ENCODE results near the gene MTG1.

MTG1 gene

DNA sequence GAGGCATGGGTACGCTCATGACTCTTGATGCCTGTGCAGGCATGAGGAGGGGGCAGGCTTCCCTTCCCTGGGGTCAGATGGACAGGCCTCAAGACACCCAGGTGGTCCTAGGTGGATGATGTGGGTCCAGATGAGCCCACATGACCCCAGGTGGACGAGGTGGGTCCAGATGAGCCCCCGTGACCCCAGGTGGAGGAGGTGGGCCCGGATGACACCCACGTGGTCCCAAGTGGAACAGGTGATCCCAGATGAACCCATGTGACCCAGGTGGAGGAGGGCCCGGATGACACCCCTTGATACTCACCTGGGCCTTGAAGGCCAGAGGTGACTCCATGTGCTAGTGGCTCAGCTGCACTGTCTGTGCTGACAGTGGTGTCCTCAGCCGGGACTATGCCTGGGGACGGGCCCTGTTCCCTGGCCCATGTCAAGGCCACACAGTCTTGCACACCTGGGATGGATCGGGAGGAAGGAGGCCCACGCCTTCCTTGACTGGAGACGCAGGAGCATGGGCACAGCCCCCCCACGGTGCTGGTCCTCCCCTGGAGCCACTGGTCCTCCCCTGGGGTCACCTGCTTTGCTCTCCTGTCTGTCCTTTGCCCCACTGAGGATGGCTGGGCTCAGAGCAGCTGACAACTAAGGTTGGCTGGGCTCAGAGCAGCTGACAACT, 43.5 kb upstream of the MTG1 start:
- no peak for DNase-seq (ENCODE audit: low read depth in 2 of 2)
- TF ChIP-seq, protein P1, sequence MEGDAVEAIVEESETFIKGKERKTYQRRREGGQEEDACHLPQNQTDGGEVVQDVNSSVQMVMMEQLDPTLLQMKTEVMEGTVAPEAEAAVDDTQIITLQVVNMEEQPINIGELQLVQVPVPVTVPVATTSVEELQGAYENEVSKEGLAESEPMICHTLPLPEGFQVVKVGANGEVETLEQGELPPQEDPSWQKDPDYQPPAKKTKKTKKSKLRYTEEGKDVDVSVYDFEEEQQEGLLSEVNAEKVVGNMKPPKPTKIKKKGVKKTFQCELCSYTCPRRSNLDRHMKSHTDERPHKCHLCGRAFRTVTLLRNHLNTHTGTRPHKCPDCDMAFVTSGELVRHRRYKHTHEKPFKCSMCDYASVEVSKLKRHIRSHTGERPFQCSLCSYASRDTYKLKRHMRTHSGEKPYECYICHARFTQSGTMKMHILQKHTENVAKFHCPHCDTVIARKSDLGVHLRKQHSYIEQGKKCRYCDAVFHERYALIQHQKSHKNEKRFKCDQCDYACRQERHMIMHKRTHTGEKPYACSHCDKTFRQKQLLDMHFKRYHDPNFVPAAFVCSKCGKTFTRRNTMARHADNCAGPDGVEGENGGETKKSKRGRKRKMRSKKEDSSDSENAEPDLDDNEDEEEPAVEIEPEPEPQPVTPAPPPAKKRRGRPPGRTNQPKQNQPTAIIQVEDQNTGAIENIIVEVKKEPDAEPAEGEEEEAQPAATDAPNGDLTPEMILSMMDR (IDR thresholded peaks at IDR 0.05; ENCODE audit: low read depth, low read length) = no peak
- H3K4me3 ChIP-seq (replicated peaks in 1 of 2; ENCODE audit: low read depth in 2 of 2, low read length in 2 of 2) = no peak overlapping the region

DNA sequence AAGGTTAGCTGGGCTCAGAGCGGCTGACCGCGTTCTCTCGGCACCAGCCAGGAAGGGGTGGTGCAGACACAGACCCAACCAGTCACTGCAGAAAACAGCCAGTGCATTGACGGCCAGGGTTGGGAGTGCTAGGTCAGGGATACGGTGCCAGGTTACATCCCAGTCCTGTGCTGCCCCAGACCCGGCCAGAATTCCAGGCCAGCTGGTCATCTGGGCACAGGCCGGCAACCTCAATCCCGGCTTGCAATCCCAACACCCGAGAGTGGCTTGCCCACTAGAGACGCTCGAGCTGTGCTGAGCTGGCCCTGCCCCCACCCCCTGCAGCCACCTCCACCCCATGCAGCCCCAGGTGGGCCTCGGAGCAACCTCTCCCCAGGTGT, 43.0 kb upstream of the MTG1 start:
- DNase-seq (ENCODE audit: low read depth in 2 of 2) = no peak
- H3K4me3 ChIP-seq (replicated peaks in 1 of 2; ENCODE audit: low read depth in 2 of 2, low read length in 2 of 2) = no peak overlapping the region
- TF ChIP-seq, protein P1 (IDR thresholded peaks at IDR 0.05; ENCODE audit: low read depth, low read length) = no peak

DNA sequence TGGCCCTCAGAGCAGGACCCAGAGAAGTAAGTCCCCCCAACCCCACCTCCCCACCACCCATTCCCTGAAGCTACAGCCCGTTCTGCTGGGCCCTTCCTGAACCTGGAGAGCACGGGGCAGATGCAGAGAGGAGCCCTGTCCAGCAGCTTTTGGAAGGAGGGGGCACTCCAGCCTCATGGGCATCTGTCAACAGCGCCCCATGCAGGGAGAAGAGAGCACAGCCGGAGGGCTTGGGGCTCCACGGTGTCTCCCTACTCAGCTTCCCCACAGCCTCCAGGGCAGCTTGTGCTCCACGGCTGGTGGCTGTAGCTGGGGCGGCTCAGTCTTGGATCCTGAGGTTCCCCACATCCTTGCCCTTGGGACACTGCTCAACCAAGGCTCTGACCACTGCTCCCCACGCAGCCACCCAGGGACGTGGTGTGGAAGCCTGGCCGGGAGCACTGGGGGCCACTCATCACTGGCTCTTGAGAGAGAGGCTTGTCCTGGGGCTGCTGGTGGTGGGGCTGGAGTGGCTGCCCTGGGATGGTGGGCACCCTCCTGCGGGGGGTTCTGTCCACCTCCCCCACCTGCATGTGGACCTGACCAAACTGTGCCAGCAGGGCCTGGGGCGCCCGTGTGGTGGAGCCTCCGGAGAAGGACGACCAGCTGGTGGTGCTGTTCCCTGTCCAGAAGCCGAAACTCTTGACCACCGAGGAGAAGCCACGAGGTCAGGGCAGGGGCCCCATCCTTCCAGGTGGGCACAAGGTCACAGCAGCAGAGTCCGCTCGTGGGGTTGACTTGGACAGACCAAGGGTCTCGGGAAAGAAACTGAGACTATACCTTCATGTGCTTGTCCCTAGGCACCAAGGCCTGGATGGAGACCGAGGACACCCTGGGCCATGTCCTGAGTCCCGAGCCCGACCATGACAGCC, 42.3 kb upstream of the MTG1 start:
- TF ChIP-seq, protein P1 (IDR thresholded peaks at IDR 0.05; ENCODE audit: low read depth, low read length) = no peak
- no peak overlapping the region for H3K4me3 ChIP-seq (replicated peaks in 1 of 2; ENCODE audit: low read depth in 2 of 2, low read length in 2 of 2)

DNA sequence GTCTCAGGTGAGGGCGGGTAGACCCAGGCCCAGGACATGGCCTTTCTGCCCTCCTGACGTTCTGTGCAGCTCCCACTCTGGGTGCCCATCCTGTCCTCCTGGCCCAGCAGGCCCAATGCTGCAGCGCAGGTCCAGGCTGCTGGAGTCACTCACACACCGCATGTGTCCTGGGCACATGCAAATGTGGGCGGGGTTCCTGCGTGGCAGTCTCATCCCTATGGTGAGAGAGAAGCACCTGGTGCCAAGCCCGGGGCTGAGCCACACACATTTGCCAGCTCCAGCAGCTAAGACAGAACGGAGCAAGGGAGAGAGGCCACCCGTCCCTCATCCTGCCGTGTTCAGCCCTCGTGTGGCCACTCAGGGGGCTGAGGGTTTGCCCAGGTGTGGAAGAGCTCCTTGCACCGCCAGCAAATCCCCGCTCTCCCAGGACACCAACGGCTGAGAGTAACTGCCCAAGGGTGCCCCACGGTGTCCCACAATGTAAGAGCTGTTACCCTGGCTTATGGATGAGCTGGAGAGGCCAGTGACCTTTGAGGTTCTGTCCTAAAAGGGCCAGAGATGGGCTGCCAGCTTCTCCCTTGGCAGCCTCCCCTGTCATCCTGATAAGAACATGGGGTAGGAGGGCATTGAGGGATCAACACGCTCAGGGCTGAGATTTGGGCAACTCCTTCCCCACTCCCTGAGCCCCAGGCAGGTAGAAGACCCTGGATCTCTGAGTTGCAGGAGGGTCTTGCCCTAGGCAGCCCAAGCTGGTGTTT, 40.6 kb upstream of the MTG1 start:
- no peak for DNase-seq (ENCODE audit: low read depth in 2 of 2)
- H3K4me3 ChIP-seq (replicated peaks in 1 of 2; ENCODE audit: low read depth in 2 of 2, low read length in 2 of 2) = no peak overlapping the region
- TF ChIP-seq, protein P1 (IDR thresholded peaks at IDR 0.05; ENCODE audit: low read depth, low read length) = no peak

More for the DNA sequence above, 42.3 kb upstream of the MTG1 start:
- no peak for DNase-seq (ENCODE audit: low read depth in 2 of 2)

DNA sequence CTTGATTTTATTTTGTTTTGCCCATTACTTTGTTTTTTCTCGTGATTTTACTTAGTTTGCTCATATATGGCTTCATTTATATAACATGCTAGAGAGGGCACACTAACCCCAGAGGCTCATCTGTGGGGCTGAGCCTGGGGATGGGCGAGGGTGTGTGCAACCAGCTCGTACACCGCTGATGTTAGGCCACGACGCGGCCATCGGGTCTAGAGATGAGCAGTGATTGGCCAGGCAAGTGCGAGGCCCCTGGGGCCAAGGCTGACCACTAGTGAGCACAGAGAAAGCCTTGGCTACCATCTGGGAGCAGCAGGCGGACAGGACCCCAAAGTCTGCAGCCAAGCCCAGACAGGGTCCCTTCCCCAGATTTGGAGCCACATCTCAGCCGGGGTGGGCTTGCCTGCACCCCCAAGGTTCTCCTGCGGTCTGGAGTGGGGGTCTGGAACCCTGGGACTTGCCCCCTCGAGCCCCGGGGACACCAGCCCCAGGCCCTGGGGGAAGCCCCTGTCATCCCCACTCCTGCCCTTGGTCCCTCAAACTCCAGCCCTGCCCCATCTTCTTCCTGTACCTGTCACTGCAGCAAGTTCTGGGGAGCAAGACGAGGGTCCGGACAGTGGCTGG, 39.9 kb upstream of the MTG1 start:
- H3K4me3 ChIP-seq (replicated peaks in 1 of 2; ENCODE audit: low read depth in 2 of 2, low read length in 2 of 2) = no peak overlapping the region
- TF ChIP-seq, protein P1 (IDR thresholded peaks at IDR 0.05; ENCODE audit: low read depth, low read length) = no peak
- no peak for DNase-seq (ENCODE audit: low read depth in 2 of 2)

DNA sequence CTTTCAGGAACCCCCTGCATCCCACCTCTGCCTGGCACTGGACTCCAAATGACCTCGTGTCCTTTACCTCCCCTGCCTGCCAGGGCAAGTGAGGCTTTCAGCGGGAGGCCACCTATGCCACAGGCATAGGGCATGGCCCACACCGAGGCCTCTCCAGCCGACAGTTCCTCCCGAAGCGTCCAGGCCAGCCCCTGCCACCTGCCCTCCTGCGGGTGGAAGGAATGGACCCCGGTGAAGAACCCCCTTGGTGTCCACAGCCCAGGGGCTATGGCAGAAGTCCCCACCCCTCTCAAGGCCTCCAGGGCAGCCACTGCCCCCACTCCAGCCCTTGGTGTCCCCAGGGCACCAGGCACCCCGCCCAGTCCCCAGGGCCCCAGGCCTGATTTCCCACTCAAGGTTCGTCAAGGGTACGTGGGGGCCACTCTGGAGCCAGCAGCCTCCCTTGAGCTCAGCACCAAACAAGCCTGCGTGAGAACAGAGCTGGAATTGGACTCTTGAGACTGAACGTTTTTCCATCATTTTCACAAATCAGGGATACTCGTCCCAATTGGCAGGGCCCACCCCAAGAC, 39.2 kb upstream of the MTG1 start:
- TF ChIP-seq, protein P1 (IDR thresholded peaks at IDR 0.05; ENCODE audit: low read depth, low read length) = no peak
- H3K4me3 ChIP-seq (replicated peaks in 1 of 2; ENCODE audit: low read depth in 2 of 2, low read length in 2 of 2) = no peak overlapping the region
- no peak for DNase-seq (ENCODE audit: low read depth in 2 of 2)

Data from cardiac fibroblast (primary cell).